KMS-11 (cell line): Measurements from ENCODE around the gene ARHGEF10L.

ENCODE experiments used
- H2AFZ ChIP-seq: fragments of 200-600 bp; sonication (generic); 2 replicates; pipeline ENCODE4 v1.6.1; 2016; ENCODE audit warnings: antibody characterized with exemption, mixed run types, low read depth
- H3K27ac ChIP-seq: fragments of 200-600 bp; sonication (generic); 2 replicates; pipeline ENCODE4 v1.6.1; 2016; ENCODE audit warnings: mild to moderate bottlenecking, mixed run types
- H3K27me3 ChIP-seq: fragments of 200-600 bp; sonication (generic); 2 replicates; pipeline ENCODE4 v1.6.1; 2017; ENCODE audit warnings: mild to moderate bottlenecking, low read depth, mixed run types, moderate library complexity; ENCODE audit not compliant: insufficient read depth
- H3K36me3 ChIP-seq: fragments of 200-600 bp; sonication (generic); 2 replicates; pipeline ENCODE4 v1.6.1; 2017; ENCODE audit warnings: mild to moderate bottlenecking, mixed run types; ENCODE audit not compliant: insufficient read depth
- H3K4me1 ChIP-seq: fragments of 200-600 bp; sonication (generic); 2 replicates; pipeline ENCODE4 v1.6.1; 2016; ENCODE audit warnings: mild to moderate bottlenecking, low read depth, mixed run types; ENCODE audit not compliant: poor library complexity, severe bottlenecking
- H3K4me2 ChIP-seq: fragments of 200-600 bp; sonication (generic); 2 replicates; pipeline ENCODE4 v1.7.0; 2016; ENCODE audit warnings: mild to moderate bottlenecking, mixed run types
- H3K4me3 ChIP-seq: fragments of 200-600 bp; sonication (generic); IDR thresholded peaks from 2 replicates; pipeline ENCODE4 v1.6.1; 2017; ENCODE audit warnings: low read depth, low read length, mixed read lengths; ENCODE audit not compliant: insufficient read depth
- H3K79me2 ChIP-seq: fragments of 200-600 bp; sonication (generic); 2 replicates; pipeline ENCODE4 v1.6.1; 2016; ENCODE audit warnings: low read depth, mixed run types; ENCODE audit not compliant: insufficient read depth
- H3K9ac ChIP-seq: fragments of 200-600 bp; sonication (generic); 2 replicates; pipeline ENCODE4 v1.6.1; 2016; ENCODE audit warnings: mild to moderate bottlenecking, mixed run types
- H4K20me1 ChIP-seq: fragments of 200-600 bp; sonication (generic); 2 replicates; pipeline ENCODE4 v1.6.1; 2016; ENCODE audit warnings: mild to moderate bottlenecking, mixed run types; ENCODE audit not compliant: insufficient read depth
- CTCF ChIP-seq: fragments of 200-600 bp; sonication (generic); conservative IDR thresholded peaks from 2 replicates; pipeline ENCODE4 v1.6.1; 2017; ENCODE audit warnings: low read depth, mild to moderate bottlenecking, antibody characterized with exemption, low read length, moderate library complexity, mixed read lengths

Gene ARHGEF10L

GRCh38 chr1:17617787-17618557, 78.5 kb downstream of the ARHGEF10L start:
- Histone ChIP-seq H3K4me1 (no peaks in the 10 kb centered on the region), H3K27me3 (peaks cover 26% of the 10 kb centered on the region), H3K4me3 (no peak overlapping the region), H2AFZ (no peak overlapping the region), H3K4me2 (no peak overlapping the region), H3K79me2 (no peaks in the 10 kb centered on the region), H3K9ac (no peak overlapping the region), H3K36me3 (no peaks in the 10 kb centered on the region), H4K20me1 (no peaks in the 10 kb centered on the region), H3K27ac (no peak overlapping the region)
- no peak for TF ChIP-seq CTCF

- H3K4me1 ChIP-seq: no peaks in the 10 kb centered on the region
- no peak overlapping the region for H3K27ac ChIP-seq
- H3K4me3 ChIP-seq: no peak overlapping the region
- no peaks in the 10 kb centered on the region for H3K36me3 ChIP-seq
- no peak overlapping the region for H3K9ac ChIP-seq
- no peaks in the 10 kb centered on the region for H4K20me1 ChIP-seq
- no peak for TF ChIP-seq CTCF
- peaks cover 26% of the 10 kb centered on the region for H3K27me3 ChIP-seq
- no peaks in the 10 kb centered on the region for H3K79me2 ChIP-seq
- H3K4me2 ChIP-seq: no peak overlapping the region
- no peak overlapping the region for H2AFZ ChIP-seq
Measured at GRCh38 chr1:17618558-17619247, 79.2 kb downstream of the ARHGEF10L start.

GRCh38 chr1:17620448-17620847, 81.0 kb downstream of the ARHGEF10L start:
- Histone ChIP-seq H3K4me2 (no peak overlapping the region), H3K4me1 (no peaks in the 10 kb centered on the region), H3K9ac (no peak overlapping the region), H2AFZ (no peak overlapping the region), H4K20me1 (no peaks in the 10 kb centered on the region), H3K36me3 (no peaks in the 10 kb centered on the region), H3K79me2 (no peaks in the 10 kb centered on the region), H3K4me3 (no peak overlapping the region), H3K27me3 (peaks cover 18% of the 10 kb centered on the region), H3K27ac (no peak overlapping the region)
- no peak for TF ChIP-seq CTCF

GRCh38 chr1:17621691-17622090, 82.2 kb downstream of the ARHGEF10L start:
- no peak overlapping the region for H3K4me3 ChIP-seq
- H3K4me2 ChIP-seq: no peak overlapping the region
- H2AFZ ChIP-seq: no peak overlapping the region
- TF ChIP-seq CTCF: no peak
- no peaks in the 10 kb centered on the region for H3K79me2 ChIP-seq
- H3K4me1 ChIP-seq: no peaks in the 10 kb centered on the region
- H4K20me1 ChIP-seq: no peaks in the 10 kb centered on the region
- H3K27ac ChIP-seq: no peak overlapping the region
- H3K27me3 ChIP-seq: peaks cover 18% of the 10 kb centered on the region
- H3K36me3 ChIP-seq: no peaks in the 10 kb centered on the region
- no peak overlapping the region for H3K9ac ChIP-seq
